Measurements from ENCODE around the gene PSD4. TPM values are rescaled to one million over a fixed set of nuclear protein-coding genes. Genes with fewer than 3 reads are reported as not detected.

The PSD4 gene
- total RNA-seq, result 0.76 and 0.77 TPM in 2 replicates

DNA sequence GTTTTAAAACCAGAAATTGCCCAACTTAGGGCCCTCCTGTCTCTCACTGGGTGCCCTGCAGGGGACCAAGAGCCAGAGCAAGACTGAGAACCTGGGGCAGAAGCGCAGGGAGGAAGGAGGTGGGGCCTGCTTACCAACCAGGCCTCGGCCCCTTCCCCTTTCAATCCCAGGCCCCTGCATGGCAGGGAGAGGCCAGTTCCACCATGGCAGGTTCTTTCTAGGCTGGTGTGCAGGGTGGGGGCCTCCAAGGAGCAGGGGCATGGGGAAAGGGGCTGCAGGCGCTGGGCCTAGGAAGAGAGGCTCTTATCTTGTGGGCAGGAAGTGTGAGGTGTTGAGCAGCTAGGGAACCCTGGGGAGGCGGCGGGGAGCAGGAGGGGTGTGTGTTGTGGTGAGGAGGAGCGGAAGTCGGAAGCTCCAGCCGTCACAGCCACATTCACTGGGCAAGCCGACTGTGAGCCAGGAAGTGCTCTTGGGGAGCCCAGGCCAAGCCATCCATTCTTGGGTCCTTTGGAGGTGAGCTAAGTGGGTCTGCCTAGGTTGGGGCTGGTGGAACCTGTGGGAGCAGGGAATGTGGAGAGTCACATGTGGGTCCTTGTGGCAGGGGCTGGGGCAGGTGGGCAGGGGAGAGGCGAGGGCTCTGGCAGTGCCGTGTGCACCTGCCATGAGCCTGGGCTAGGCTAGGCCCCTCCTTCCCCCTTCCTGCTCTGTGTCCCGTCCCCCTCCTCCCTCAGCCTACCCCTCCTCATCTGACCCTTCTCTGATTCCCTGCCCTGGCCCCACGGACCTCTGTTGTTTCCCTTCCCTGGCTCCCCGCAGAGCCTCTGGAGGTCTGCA is at the start of gene PSD4:
Gene PSD4, plus strand, starts transcription at position 430 of the 834 bp plus-strand sequence. CDS start 8,486 bp downstream, outside the sequence.

GRCh38 chr2:113126845-113127645 is 46.7 kb upstream of the PSD4 start, which contains the start of gene IL1RN:
Gene IL1RN (plus strand): TSS chr2:113127598. CDS start chr2:113127625, 27 bp downstream.

Other genes with a start within 250 kb of the PSD4 start
- gene IL36G, start 196.0 kb upstream of the PSD4 start, total RNA-seq, result not detected in 2 replicates
- not detected in 2 replicates for gene IL36A, start 168.5 kb upstream of the PSD4 start, total RNA-seq
- not detected in 2 replicates for gene IL36B, start 121.1 kb upstream of the PSD4 start, total RNA-seq
- gene IL36RN, start 114.8 kb upstream of the PSD4 start, total RNA-seq, result not detected in 2 replicates
- gene IL1F10, start 106.0 kb upstream of the PSD4 start, total RNA-seq, result not detected in 2 replicates
- not detected in 2 replicates for gene IL1RN, start 46.4 kb upstream of the PSD4 start, total RNA-seq
- gene PAX8, start 105.0 kb downstream of the PSD4 start, total RNA-seq, result 0.11 and 0.17 TPM in 2 replicates

Measured in dermis lymphatic vessel endothelial cell (primary cell).